ENCODE measurements around the gene TRIM51G.
"Not testable (repeated sequence)": the region's sequence is repeated elsewhere in the genome, so short reads cannot be mapped to it uniquely, and the experiment has no call there.

The TRIM51G gene, protein sequence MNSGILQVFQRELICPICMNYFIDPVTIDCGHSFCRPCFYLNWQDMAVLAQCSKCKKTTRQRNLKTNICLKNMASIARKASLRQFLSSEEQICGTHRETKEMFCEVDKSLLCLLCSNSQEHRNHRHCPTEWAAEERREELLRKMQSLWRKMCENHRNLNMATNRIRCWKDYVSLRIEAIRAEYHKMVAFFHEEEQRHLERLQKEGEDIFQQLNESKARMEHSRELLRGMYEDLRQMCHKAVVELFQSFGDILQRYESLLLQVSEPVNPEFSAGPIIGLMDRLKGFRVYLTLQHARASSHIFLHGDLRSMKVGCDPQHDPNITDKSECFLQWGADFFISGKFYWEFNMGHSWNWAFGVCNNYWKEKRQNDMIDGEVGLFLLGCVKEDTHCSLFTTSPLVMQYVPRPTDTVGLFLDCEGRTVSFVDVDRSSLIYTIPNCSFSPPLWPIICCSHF

DNA sequence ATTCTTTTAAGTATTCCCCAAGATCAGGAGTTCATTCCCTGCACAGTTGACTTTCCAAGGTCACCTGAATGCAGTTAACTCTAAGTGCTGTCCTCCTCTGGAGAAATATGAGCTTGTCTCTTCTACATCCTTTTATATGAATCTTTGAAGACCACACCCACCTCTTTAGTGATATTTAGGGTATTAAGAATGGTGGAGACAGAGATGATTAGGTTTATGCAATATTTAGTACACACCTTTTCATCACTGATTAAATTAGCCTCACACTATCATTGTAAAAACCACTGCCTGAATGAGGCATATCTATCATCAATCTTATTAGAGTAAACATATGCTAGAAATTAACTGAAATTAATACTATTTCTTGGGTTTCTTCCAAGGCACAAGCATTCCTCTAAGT is at the start of gene TRIM51G:
Gene TRIM51G, minus strand, starts transcription at position 101 of the 400 bp plus-strand sequence. CDS start 2,190 bp downstream, outside the sequence.
- not testable (repeated sequence) for DNase-seq (ENCODE audit: low read depth, low spot score)

DNA sequence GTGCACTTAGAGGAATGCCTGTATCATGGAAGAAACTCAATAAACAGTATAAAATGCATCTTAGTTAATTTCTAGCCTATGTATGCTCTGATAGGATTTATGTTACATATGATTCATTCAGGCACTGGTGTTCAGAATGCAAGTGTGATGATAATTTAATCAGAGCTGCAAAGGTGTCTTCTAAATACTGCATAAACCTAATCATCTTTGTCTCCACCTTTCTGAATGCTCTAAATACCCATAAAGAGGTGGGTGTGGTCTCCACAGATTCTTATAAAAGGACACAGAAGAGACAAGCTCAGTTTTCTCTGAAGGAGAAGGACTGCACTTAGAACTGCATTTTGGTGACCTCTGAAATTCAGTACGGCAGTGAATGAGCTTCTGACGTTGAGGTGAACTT is 44.8 kb upstream of the TRIM51G start, which contains the start of gene TRIM49B:
Gene TRIM49B, plus strand, starts transcription at position 301 of the 400 bp plus-strand sequence. CDS start 2,777 bp downstream, outside the sequence.
- DNase-seq (ENCODE audit: low read depth, low spot score), result not testable (repeated sequence)

DNA sequence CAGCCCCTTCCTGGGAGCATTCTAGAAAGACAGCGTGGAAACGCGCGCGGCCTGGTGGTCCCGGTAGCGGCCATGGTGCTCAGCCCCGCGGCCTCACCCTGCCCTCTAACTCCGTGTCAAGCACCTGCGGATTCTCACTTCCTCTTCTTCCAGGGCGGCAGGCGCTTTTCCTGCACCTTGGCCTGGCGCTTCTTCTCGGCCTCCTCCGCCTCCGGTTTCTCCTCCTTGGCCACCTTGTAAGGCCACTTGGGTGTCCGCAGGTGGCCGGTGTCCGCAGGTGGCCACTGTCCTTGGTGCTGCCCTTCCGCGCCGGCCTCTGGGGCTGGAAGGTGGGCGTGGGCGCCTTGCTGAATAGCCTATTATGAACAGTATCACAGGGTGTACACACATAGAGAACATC is 15.1 kb downstream of the TRIM51G start:
- DNase-seq (ENCODE audit: low read depth, low spot score), result not testable (repeated sequence)

DNA sequence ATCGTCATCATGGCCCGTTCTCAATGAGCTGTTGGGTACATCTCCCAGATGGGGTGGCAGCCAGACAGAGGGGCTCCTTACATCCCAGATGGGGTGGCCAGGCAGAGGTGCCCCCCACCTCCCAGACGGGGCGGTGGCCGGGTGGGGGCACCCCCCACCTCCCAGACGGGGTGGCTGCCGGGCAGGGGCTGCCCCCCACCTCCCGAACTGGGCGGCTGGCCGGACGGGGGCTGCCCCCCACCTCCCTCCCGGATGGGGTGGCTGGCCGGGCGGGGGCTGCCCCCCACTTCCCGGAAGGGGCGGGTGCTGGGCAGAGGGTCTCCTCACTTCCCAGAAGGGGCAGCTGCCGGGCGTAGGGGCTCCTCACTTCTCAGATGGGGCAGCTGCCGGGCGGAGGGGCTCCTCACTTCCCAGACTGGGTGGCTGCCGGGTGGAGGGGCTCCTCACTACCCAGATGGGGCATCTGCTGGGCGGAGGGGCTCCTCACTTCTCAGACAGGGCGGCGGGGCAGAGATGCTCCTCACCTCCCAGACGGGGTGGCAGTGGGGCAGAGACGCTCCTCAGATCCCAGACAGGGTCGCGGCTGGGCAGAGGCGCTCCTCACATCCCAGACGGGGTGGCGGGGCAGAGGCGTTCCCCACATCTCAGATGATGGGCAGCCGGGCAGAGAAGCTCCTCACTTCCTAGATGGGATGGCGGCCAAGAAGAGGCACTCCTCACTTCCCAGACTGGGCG is 28.2 kb downstream of the TRIM51G start:
- DNase-seq (ENCODE audit: low read depth, low spot score), result not testable (repeated sequence)

DNA sequence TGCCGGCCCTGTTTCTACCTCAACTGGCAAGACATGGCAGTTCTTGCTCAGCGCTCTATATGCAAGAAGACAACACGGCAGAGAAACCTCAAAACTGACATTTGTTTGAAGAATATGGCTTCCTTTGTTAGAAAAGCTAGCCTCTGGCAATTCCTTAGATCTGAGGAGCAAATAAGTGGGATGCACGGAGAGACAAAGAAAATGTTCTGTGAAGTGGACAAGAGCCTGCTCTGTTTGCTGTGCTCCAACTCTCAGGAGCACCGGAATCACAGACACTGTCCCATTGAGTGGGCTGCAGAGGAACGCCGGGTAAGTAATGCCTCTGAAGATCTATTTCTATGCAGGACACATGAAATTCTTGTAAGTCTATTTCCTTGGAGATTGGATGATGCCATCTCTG is 37.9 kb downstream of the TRIM51G start:
- DNase-seq (ENCODE audit: low read depth, low spot score), result not testable (repeated sequence)
